Activated T-cell treated with anti-CD3 and anti-CD28 coated beads for 4 hours (primary cell): ENCODE measurements around the gene BLOC1S1.
A peak's percentile ranks its signal among the peaks of the same experiment; 100 is the strongest.

Source experiments
- DNase-seq: peaks from one replicate; pipeline ENCODE4 v3.0.0-alpha.2; 2020

BLOC1S1 gene

DNA sequence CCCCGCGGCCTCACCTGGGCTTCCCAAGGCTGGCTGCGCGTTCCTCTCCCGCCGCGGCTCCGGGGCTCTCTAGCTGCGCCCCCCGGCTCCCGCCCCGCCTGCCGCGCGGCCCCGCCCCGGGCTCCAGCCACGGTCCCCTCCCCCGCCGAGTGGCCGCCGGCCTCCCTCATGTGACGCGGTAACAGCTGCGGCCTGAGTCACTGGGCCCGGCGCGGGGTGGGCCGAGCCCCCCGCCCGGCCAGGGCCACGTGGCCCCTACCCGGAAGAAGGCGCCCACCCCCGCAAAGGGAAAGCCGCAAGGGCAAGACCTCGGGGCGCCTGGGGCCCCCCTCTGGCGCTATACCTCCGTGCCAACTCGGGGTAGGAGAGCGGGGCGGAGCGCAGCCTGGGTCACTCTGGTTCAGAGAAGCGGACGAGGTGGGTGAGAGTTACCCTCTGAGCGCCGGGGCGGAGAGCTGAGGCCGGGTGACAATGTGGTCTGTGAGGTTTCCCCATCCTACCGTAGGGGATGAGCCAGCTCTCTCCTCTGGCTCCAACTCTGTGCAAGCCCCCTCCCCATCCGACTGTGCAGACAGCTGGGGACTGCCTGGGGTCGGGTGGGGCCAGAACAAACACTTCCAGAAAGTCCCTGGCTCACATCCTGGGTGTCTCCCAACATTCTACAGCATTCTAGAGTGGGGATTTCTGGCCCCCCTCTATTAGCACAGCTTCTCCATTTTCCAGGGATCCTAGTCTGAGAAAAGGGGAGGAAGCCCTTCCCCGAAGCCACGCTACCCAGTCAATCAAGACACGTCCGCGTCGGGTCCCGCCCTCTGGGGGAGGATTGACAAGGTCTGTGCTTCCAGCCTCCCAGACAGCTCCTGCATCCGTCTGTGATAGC is 13.3 kb downstream of the BLOC1S1 start, which contains the start of gene CD63:
Gene CD63 (minus strand): TSS at position 71 of the 880 bp plus-strand sequence. CDS start 668 bp downstream, outside the sequence.
- peak; percentile 63 for DNase-seq

GRCh38 chr12:55729819-55730818 is 14.3 kb downstream of the BLOC1S1 start:
- DNase-seq = no peak

- no peak for DNase-seq
These were observed 16.4 kb downstream of the BLOC1S1 start for GRCh38 chr12:55732288-55732687.

GRCh38 chr12:55733021-55733555 is 17.2 kb downstream of the BLOC1S1 start:
- no peak for DNase-seq

- DNase-seq = no peak
These were observed 18.0 kb downstream of the BLOC1S1 start for GRCh38 chr12:55733858-55734257.

GRCh38 chr12:55734595-55734994 is 18.7 kb downstream of the BLOC1S1 start:
- DNase-seq = no peak

- DNase-seq = no peak
These were observed 20.2 kb downstream of the BLOC1S1 start for GRCh38 chr12:55736076-55736475.

GRCh38 chr12:55736780-55737580 is 21.1 kb downstream of the BLOC1S1 start:
- DNase-seq = no peak

- no peak for DNase-seq
These were observed 21.8 kb downstream of the BLOC1S1 start for GRCh38 chr12:55737581-55738122.

GRCh38 chr12:55738123-55739024 is 22.5 kb downstream of the BLOC1S1 start:
- peak; percentile 87 for DNase-seq

DNA sequence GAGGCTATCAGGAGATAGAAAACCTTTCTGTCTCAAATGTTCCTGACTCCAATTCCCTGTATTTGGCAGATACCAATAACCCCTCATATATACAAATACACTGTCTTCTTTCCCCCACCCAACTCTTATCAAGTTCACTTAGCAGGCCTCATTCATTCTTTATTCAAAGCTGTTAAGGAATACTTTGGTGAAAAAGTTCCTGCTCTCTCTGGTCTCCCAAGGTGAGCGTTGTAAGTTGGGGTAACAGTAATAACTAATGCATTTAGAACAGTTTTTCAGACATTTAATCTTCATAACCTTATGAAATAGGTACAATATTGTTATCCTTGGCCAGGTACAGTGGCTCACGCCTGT is 23.2 kb downstream of the BLOC1S1 start:
- DNase-seq = no peak

DNA sequence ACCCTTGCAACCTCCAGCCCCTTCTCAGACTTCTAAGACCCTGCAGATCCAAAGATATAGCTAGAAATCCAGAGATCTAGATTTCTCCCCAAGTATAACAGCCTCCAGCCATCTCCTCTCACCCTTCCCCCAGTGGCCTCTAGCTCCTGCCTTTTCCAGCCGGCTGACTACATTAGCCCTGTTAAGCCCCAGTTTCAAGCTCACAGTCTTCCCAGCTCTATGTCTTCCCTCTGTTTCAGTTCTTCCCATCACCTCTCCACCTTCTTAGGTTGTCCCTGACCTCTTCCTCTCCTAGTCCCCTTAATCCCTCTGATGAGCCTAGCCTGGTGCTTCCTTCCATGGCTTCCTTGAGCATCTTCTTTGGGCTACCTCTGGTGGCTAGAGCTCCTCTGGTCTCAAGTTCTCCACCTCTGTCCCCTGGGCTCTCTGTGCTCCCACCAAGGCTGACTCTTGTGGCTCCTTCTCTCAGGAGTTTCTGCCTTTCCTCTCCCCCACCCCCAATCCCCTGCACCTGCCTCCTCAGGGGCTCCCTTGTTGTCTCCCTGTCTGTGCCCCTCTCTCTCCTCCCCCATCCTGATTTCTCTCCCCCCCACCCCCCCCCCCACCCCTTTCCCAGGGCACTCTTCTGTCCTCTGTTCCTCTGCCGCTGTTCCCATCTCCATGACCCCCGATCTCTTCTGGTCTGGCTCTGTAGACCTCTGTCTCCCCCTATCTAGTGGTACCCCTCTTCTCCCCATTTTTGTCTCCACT is 26.3 kb downstream of the BLOC1S1 start:
- DNase-seq = no peak

GRCh38 chr12:55742719-55743405 is 27.0 kb downstream of the BLOC1S1 start, which contains the start of gene GDF11:
TSS of gene GDF11 (plus strand) at chr12:55743122. CDS start at chr12:55743317, 195 bp downstream.
- DNase-seq = no peak

DNA sequence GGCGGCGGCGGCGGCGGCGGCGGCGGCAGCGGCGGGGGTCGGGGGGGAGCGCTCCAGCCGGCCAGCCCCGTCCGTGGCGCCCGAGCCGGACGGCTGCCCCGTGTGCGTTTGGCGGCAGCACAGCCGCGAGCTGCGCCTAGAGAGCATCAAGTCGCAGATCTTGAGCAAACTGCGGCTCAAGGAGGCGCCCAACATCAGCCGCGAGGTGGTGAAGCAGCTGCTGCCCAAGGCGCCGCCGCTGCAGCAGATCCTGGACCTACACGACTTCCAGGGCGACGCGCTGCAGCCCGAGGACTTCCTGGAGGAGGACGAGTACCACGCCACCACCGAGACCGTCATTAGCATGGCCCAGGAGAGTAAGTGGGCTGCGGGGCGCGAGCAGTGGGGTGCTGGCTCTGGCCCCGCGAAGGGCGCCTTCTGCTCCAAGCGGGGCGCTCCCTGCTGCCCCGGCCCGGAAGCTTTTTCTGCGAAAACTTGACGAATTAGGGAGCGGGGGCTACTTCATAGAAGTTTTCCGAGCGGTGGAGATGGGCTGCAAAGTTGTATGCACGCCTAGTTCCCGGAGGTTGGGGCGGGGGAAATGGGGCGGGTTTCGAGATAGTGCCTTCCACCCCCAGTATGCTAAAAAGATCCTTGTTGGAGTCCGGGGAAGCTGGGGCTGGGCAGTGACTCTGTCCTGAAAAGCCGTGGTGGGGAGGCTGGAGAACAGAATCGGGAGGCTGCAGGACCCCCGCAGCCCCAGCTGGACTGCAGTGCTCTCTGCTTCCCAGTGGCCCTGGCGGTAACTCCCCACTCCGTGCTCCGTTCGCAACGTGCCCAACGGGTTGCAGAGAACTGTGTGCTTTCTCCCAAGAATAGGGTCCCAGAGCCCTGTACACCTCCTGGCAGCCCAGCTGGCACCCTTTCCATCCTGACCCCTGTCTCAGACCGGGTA is 27.8 kb downstream of the BLOC1S1 start:
- no peak for DNase-seq

GRCh38 chr12:55744340-55745030 is 28.6 kb downstream of the BLOC1S1 start:
- DNase-seq = no peak

GRCh38 chr12:55745361-55746173 is 29.7 kb downstream of the BLOC1S1 start:
- DNase-seq = no peak
